Mesendoderm (in vitro differentiated cells): ENCODE measurements around the gene POU2AF3.

Experiments
- DNase-seq: peaks from one replicate; pipeline ENCODE4 v3.0.0; 2013
- H2AK5ac ChIP-seq: 2 replicates; pipeline ENCODE4 v1.6.1; 2013; ENCODE audit warnings: low read length, inconsistent platforms
- H2BK120ac ChIP-seq: 2 replicates; pipeline ENCODE4 v1.6.1; 2013; ENCODE audit warnings: low read depth, mild to moderate bottlenecking, low read length, moderate library complexity, mixed read lengths
- H2BK15ac ChIP-seq: replicated peaks from 2 replicates; pipeline ENCODE4 v1.6.1; 2013; ENCODE audit warnings: low read depth, mild to moderate bottlenecking, moderate library complexity
- H2BK5ac ChIP-seq: 2 replicates; pipeline ENCODE4 v1.6.1; 2013; ENCODE audit warnings: low read length, inconsistent platforms
- H3K18ac ChIP-seq: 2 replicates; pipeline ENCODE4 v1.6.1; 2013; ENCODE audit warnings: mild to moderate bottlenecking, low read length, mixed read lengths
- H3K23ac ChIP-seq: one replicate; pipeline ENCODE4 v1.6.1; 2013; ENCODE audit warnings: low read length
- H3K27ac ChIP-seq: 2 replicates; pipeline ENCODE4 v1.5.1; 2013; ENCODE audit warnings: low read depth, mild to moderate bottlenecking, inconsistent platforms, low read length, moderate library complexity
- H3K27me3 ChIP-seq: 2 replicates; pipeline ENCODE4 v1.6.1; 2013; ENCODE audit warnings: low read length, control low read depth, mild to moderate bottlenecking, inconsistent platforms; ENCODE audit not compliant: insufficient read depth, poor library complexity
- H3K36me3 ChIP-seq: 2 replicates; pipeline ENCODE4 v1.6.1; 2013; ENCODE audit warnings: low read length, inconsistent platforms; ENCODE audit not compliant: control insufficient read depth, insufficient read depth
- H3K4ac ChIP-seq: one replicate; pipeline ENCODE4 v1.6.1; 2013; ENCODE audit warnings: low read depth, mild to moderate bottlenecking, low read length, moderate library complexity
- H3K4me1 ChIP-seq: 2 replicates; pipeline ENCODE4 v1.6.1; 2013; ENCODE audit warnings: low read depth, low read length, inconsistent platforms; ENCODE audit not compliant: control insufficient read depth
- H3K4me2 ChIP-seq: 2 replicates; pipeline ENCODE4 v1.6.1; 2013; ENCODE audit warnings: low read length
- H3K4me3 ChIP-seq: 2 replicates; pipeline ENCODE4 v1.5.1; 2013; ENCODE audit warnings: mild to moderate bottlenecking, low read length
- H3K56ac ChIP-seq: one replicate; pipeline ENCODE4 v1.6.1; 2013; ENCODE audit warnings: low read length
- H3K79me1 ChIP-seq: 2 replicates; pipeline ENCODE4 v1.6.1; 2013; ENCODE audit warnings: low read length, inconsistent platforms
- H3K79me2 ChIP-seq: 2 replicates; pipeline ENCODE4 v1.6.1; 2013; ENCODE audit warnings: mild to moderate bottlenecking, low read length; ENCODE audit not compliant: control insufficient read depth, insufficient read depth
- H3K9ac ChIP-seq: 2 replicates; pipeline ENCODE4 v1.6.1; 2013; ENCODE audit warnings: low read length, inconsistent platforms
- H4K5ac ChIP-seq: one replicate; pipeline ENCODE4 v1.6.1; 2013; ENCODE audit warnings: low read length
- H4K8ac ChIP-seq: one replicate; pipeline ENCODE4 v1.6.1; 2013; ENCODE audit warnings: low read depth, mild to moderate bottlenecking, control low read depth, low read length, moderate library complexity
- WGBS: extraction: QIAGEN DNeasy Blood & Tissue Kit; methylation state at CpG from one replicate; pipeline ENCODE4 v1.1.7; 2013; ENCODE audit warnings: low lambda C conversion rate, missing lambda C conversion rate; ENCODE audit not compliant: insufficient coverage; ENCODE audit errors: extremely low coverage; 5-methylcytosine and 5-hydroxymethylcytosine counted together

The POU2AF3 gene

GRCh38 chr11:111272420-111272819, 25.9 kb upstream of the POU2AF3 start:
- Histone ChIP-seq H3K4ac (no peak overlapping the region), H3K36me3 (no peaks in the 10 kb centered on the region), H4K8ac (no peak overlapping the region), H2AK5ac (no peak overlapping the region), H3K56ac (no peak overlapping the region), H3K4me3 (no peak overlapping the region), H2BK5ac (no peak overlapping the region), H3K79me1 (no peaks in the 10 kb centered on the region), H2BK15ac (no peak overlapping the region), H3K27me3 (no peaks in the 10 kb centered on the region), H2BK120ac (no peak overlapping the region), H3K9ac (no peak overlapping the region), H4K5ac (no peak overlapping the region), H3K79me2 (no peaks in the 10 kb centered on the region), H3K4me2 (no peak overlapping the region), H3K4me1 (no peaks in the 10 kb centered on the region), H3K23ac (no peak overlapping the region), H3K18ac (no peak overlapping the region), H3K27ac (no peak overlapping the region)
- WGBS: no CpG with 5 or more reads among the region's 3 CpGs
- no peak for DNase-seq

GRCh38 chr11:111282562-111283075, 15.7 kb upstream of the POU2AF3 start:
- Histone ChIP-seq H4K8ac (no peak overlapping the region), H3K27ac (no peak overlapping the region), H3K36me3 (no peaks in the 10 kb centered on the region), H3K56ac (no peak overlapping the region), H3K4ac (no peak overlapping the region), H3K79me1 (no peaks in the 10 kb centered on the region), H3K18ac (no peak overlapping the region), H3K27me3 (no peaks in the 10 kb centered on the region), H4K5ac (no peak overlapping the region), H3K9ac (no peak overlapping the region), H3K4me1 (no peaks in the 10 kb centered on the region), H2BK120ac (no peak overlapping the region), H2BK15ac (no peak overlapping the region), H3K23ac (no peak overlapping the region), H2BK5ac (no peak overlapping the region), H3K79me2 (no peaks in the 10 kb centered on the region), H3K4me3 (no peak overlapping the region), H3K4me2 (no peak overlapping the region), H2AK5ac (no peak overlapping the region)
- no peak for DNase-seq
- WGBS: no CpG with 5 or more reads among the region's 3 CpGs

GRCh38 chr11:111283945-111284481, 14.3 kb upstream of the POU2AF3 start:
- no peak overlapping the region for H3K18ac ChIP-seq
- peak overlapping the region; percentile 34 for H3K56ac ChIP-seq
- H2BK120ac ChIP-seq: no peak overlapping the region
- DNase-seq: no peak
- no peaks in the 10 kb centered on the region for H3K79me2 ChIP-seq
- H4K5ac ChIP-seq: no peak overlapping the region
- H3K4me1 ChIP-seq: no peaks in the 10 kb centered on the region
- no peak overlapping the region for H2BK15ac ChIP-seq
- no peak overlapping the region for H3K4me2 ChIP-seq
- no peak overlapping the region for H4K8ac ChIP-seq
- no peak overlapping the region for H2BK5ac ChIP-seq
- H3K27ac ChIP-seq: no peak overlapping the region
- H3K4ac ChIP-seq: no peak overlapping the region
- H3K4me3 ChIP-seq: no peak overlapping the region
- H3K79me1 ChIP-seq: no peaks in the 10 kb centered on the region
- no peak overlapping the region for H3K9ac ChIP-seq
- no peaks in the 10 kb centered on the region for H3K27me3 ChIP-seq
- no peak overlapping the region for H2AK5ac ChIP-seq
- WGBS: no CpG with 5 or more reads among the region's 33 CpGs
- H3K23ac ChIP-seq: no peak overlapping the region
- no peaks in the 10 kb centered on the region for H3K36me3 ChIP-seq

GRCh38 chr11:111285189-111286091, 12.9 kb upstream of the POU2AF3 start:
- Histone ChIP-seq H3K4me2 (no peak overlapping the region), H3K18ac (no peak overlapping the region), H3K56ac (no peak overlapping the region), H3K23ac (no peak overlapping the region), H3K4me1 (no peaks in the 10 kb centered on the region), H3K27me3 (no peaks in the 10 kb centered on the region), H3K27ac (no peak overlapping the region), H3K9ac (no peak overlapping the region), H2BK120ac (no peak overlapping the region), H3K4me3 (no peak overlapping the region), H2AK5ac (no peak overlapping the region), H3K4ac (no peak overlapping the region), H3K79me1 (no peaks in the 10 kb centered on the region), H2BK5ac (no peak overlapping the region), H3K79me2 (no peaks in the 10 kb centered on the region), H4K5ac (no peak overlapping the region), H3K36me3 (no peaks in the 10 kb centered on the region), H4K8ac (no peak overlapping the region), H2BK15ac (no peak overlapping the region)
- no peak for DNase-seq
- no CpG with 5 or more reads among the region's 18 CpGs for WGBS

GRCh38 chr11:111291764-111292163, 6.6 kb upstream of the POU2AF3 start:
- H3K23ac ChIP-seq: no peak overlapping the region
- H4K5ac ChIP-seq: no peak overlapping the region
- no peak overlapping the region for H3K4me3 ChIP-seq
- H4K8ac ChIP-seq: no peak overlapping the region
- no peak overlapping the region for H2AK5ac ChIP-seq
- H3K56ac ChIP-seq: no peak overlapping the region
- H3K18ac ChIP-seq: no peak overlapping the region
- no peaks in the 10 kb centered on the region for H3K27me3 ChIP-seq
- no peak overlapping the region for H3K4me2 ChIP-seq
- H2BK15ac ChIP-seq: no peak overlapping the region
- H3K9ac ChIP-seq: no peak overlapping the region
- no peaks in the 10 kb centered on the region for H3K36me3 ChIP-seq
- no peak overlapping the region for H2BK5ac ChIP-seq
- no peak overlapping the region for H3K4ac ChIP-seq
- no peak overlapping the region for H2BK120ac ChIP-seq
- no peak for DNase-seq
- no CpG with 5 or more reads among the region's 5 CpGs for WGBS
- no peaks in the 10 kb centered on the region for H3K4me1 ChIP-seq
- H3K79me2 ChIP-seq: no peaks in the 10 kb centered on the region
- H3K79me1 ChIP-seq: no peaks in the 10 kb centered on the region
- H3K27ac ChIP-seq: no peak overlapping the region
